Body of pancreas (tissue), 4 donors: ENCODE measurements around the gene SLC9A9.

Source experiments
- POLR2A ChIP-seq, 3 donors: fragments of 450-650 bp; IDR thresholded peaks; one replicate each; pipeline ENCODE4 v1.6.1; 2016; ENCODE audit warnings: antibody characterized with exemption in 3 of 3, mild to moderate bottlenecking in 2 of 3
- TF ChIP-seq, protein P1 (sequence below), 7 experiments: fragments of 450-650 bp in 4 of 7; fragments of 200-600 bp in 3 of 7; sonication (generic) in 3 of 7; IDR thresholded peaks; one replicate each; pipeline ENCODE4 v1.5.1; 2016 to 2019; ENCODE audit warnings: antibody characterized with exemption in 7 of 7

GRCh38 chr3:143510601-143511000, 337.7 kb downstream of the SLC9A9 start:
- TF ChIP-seq, protein P1, sequence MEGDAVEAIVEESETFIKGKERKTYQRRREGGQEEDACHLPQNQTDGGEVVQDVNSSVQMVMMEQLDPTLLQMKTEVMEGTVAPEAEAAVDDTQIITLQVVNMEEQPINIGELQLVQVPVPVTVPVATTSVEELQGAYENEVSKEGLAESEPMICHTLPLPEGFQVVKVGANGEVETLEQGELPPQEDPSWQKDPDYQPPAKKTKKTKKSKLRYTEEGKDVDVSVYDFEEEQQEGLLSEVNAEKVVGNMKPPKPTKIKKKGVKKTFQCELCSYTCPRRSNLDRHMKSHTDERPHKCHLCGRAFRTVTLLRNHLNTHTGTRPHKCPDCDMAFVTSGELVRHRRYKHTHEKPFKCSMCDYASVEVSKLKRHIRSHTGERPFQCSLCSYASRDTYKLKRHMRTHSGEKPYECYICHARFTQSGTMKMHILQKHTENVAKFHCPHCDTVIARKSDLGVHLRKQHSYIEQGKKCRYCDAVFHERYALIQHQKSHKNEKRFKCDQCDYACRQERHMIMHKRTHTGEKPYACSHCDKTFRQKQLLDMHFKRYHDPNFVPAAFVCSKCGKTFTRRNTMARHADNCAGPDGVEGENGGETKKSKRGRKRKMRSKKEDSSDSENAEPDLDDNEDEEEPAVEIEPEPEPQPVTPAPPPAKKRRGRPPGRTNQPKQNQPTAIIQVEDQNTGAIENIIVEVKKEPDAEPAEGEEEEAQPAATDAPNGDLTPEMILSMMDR (IDR thresholded peaks at IDR 0.05): no peak
- no peak for TF ChIP-seq POLR2A (IDR thresholded peaks at IDR 0.05)
